Keratinocyte (primary cell): Measurements from ENCODE around the gene P2RX3.

Experiments used
- CTCF ChIP-seq, 3 experiments: IDR thresholded peaks in 1 of 3; conservative IDR thresholded peaks in 1 of 3; optimal IDR thresholded peaks in 1 of 3; 2 replicates in 2 of 3; 3 replicates in 1 of 3; pipeline versions ENCODE3 to v1.5.1; 2011; ENCODE audit warnings: low read length in 3 of 3, mild to moderate bottlenecking in 3 of 3, moderate library complexity in 2 of 3, control low read depth in 1 of 3, inconsistent platforms in 1 of 3; ENCODE audit not compliant: insufficient read depth in 2 of 3; ENCODE audit errors: extremely low read depth in 1 of 3
- EZH2 ChIP-seq: IDR thresholded peaks from one replicate; pipeline ENCODE4 v1.6.1; 2012; ENCODE audit warnings: inconsistent platforms, mild to moderate bottlenecking, low read length, moderate library complexity

- no peak for TF ChIP-seq EZH2
- TF ChIP-seq CTCF (optimal IDR thresholded peaks at IDR 0.05 in 1 of 3, IDR thresholded peaks at IDR 0.05 in 1 of 3, conservative IDR thresholded peaks at IDR 0.05 in 1 of 3; ENCODE audit: extremely low read depth in 1 of 3, insufficient read depth in 2 of 3, low read length in 3 of 3): no peak
Observed at GRCh38 chr11:57407941-57408475, 69.9 kb downstream of the P2RX3 start.
